Thyroid gland (tissue), 4 donors: ENCODE data around the gene ZNF860. TPM values are rescaled to one million over a fixed set of nuclear protein-coding genes. Genes with fewer than 3 reads are reported as not detected.
"Not testable (repeated sequence)": the region's sequence is repeated elsewhere in the genome, so short reads cannot be mapped to it uniquely, and the experiment has no call there.

Source experiments
- DNase-seq, 2 donors: peaks; one replicate each; pipeline ENCODE4 v3.0.0-alpha.2; 2019
- H3K27ac ChIP-seq, 3 donors: fragments of 200-600 bp; sonication (generic); 1 replicate in 2 of 3; 2 replicates in 1 of 3; pipeline ENCODE4 v1.5.1; 2016 to 2019; ENCODE audit warnings: mild to moderate bottlenecking in 1 of 3, moderate library complexity in 1 of 3
- H3K27me3 ChIP-seq: fragments of 200-600 bp; sonication (generic); one replicate; pipeline ENCODE4 v1.5.1; 2019
- H3K36me3 ChIP-seq, 2 donors: fragments of 200-600 bp; sonication (generic); one replicate each; pipeline ENCODE4 v1.5.1; 2016 to 2019
- H3K4me1 ChIP-seq, 2 donors: fragments of 200-600 bp; sonication (generic); one replicate each; pipeline ENCODE4 v1.5.1; 2017 to 2019
- H3K4me3 ChIP-seq, 3 donors: fragments of 200-600 bp; sonication (generic); replicated peaks in 1 of 3; 1 replicate in 2 of 3; 2 replicates in 1 of 3; pipeline ENCODE4 v1.5.1; 2016; ENCODE audit warnings: mild to moderate bottlenecking in 1 of 3
- H3K9me3 ChIP-seq: fragments of 200-600 bp; sonication (generic); one replicate; pipeline ENCODE4 v1.5.1; 2017
- POLR2A ChIP-seq, 2 donors: fragments of 450-650 bp; IDR thresholded peaks; one replicate each; pipeline ENCODE4 v1.6.1; 2017; ENCODE audit warnings: antibody characterized with exemption in 2 of 2, mild to moderate bottlenecking in 2 of 2, moderate library complexity in 1 of 2
- WGBS, 2 donors: methylation state at CpG; one replicate each; pipeline ENCODE4 v1.1.5; 2017; 5-methylcytosine and 5-hydroxymethylcytosine counted together
- intact Hi-C: fragments of 100-400 bp; cut with DNase I; formaldehyde crosslinking; loops from one replicate; pipeline ENCODE4 v1.15.1; 2023
- total RNA-seq, 4 donors: library from RNA; depleted of rRNA; stranded (reverse); fragments of >200 nt; gene quantifications; one replicate each; pipeline ENCODE4 v1.2.3, GENCODE V29; 2016
- TF ChIP-seq, protein P1 (sequence below), 6 experiments: fragments of 200-600 bp in 3 of 6; fragments of 450-650 bp in 3 of 6; sonication (generic) in 3 of 6; IDR thresholded peaks; one replicate each; pipeline ENCODE4 v1.5.1; 2016 to 2019; ENCODE audit warnings: antibody characterized with exemption in 6 of 6, mild to moderate bottlenecking in 2 of 6, inconsistent platforms in 1 of 6, moderate library complexity in 1 of 6

Gene ZNF860
- total RNA-seq, 4 donors from 2014 or later, result 0.67 to 1.6 (median 1.4) TPM

DNA sequence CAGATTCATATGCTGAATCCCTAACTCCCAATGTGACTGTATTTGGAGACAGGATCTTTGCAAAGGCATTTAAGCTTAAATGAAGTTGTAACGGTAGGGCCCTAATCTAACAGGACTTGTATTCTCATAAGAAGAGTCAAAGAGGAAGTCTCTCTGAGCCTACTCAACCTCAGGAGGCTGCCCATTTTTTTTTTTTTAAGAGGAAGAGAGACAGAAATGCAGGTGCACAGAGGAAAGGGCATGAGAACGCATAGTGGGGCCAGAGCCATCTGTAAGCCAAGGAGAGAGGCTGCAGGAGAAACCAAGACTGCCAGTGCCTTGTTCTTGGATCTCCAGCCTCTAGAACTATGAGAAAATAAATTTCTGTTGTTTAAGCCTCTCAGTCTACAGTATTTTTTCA is 28.4 kb downstream of the ZNF860 start:
- Histone ChIP-seq H3K36me3 (no peaks in the 10 kb centered on the region), H3K27ac (no peak overlapping the region), H3K27me3 (no peaks in the 10 kb centered on the region), H3K9me3 (no peaks in the 10 kb centered on the region), H3K4me1 (no peaks in the 10 kb centered on the region), H3K4me3 (no peak overlapping the region)
- intact Hi-C loops, result no loop called here
- no peak for DNase-seq
- WGBS, 2 donors, result 74 to 77% methylated on average over 2 of the region's 2 CpGs
- TF ChIP-seq POLR2A (IDR thresholded peaks at IDR 0.05), result no peak

DNA sequence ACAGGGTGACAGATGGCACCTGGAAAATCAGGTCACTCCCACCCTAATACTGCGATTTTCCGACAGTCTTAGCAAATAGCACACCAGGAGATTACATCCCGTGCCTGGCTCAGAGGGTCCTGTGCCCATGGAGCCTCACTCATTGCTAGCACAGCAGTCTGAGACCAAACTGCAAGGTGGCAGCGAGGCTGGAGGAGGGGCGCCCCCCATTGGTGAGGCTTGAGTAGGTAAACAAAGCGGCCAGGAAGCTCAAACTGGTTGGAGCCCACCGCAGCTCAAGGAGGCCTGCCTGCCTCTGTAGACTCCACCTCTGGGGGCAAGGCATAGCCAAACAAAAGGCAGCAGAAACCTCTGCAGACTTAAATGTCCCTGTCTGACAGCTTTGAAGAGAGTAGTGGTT is 29.1 kb downstream of the ZNF860 start:
- H3K4me1 ChIP-seq, H3K36me3 ChIP-seq, H3K27me3 ChIP-seq, H3K9me3 ChIP-seq, H3K27ac ChIP-seq, H3K4me3 ChIP-seq, intact Hi-C loops, DNase-seq: not testable (repeated sequence)
- 94 to 95% methylated on average over 7 of the region's 7 CpGs for WGBS, 2 donors

DNA sequence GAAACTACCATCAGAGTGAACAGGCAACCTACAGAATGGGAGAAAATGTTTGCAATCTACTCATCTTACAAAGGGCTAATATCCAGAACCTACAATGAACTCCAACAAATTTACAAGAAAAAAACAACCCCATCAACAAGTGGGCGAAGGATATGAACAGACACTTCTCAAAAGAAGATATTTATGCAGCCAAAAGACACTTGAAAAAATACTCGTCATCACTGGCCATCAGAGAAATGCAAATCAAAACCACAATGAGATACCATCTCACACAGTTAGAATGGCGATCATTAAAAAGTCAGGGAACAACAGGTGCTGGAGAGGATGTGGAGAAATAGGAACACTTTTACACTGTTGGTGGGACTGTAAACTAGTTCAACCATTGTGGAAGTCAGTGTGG is 34.1 kb downstream of the ZNF860 start:
- intact Hi-C loops, H3K9me3 ChIP-seq, H3K27ac ChIP-seq, DNase-seq, H3K27me3 ChIP-seq, H3K36me3 ChIP-seq, H3K4me3 ChIP-seq: not testable (repeated sequence)
- H3K4me1 ChIP-seq, result peaks cover 7 to 16% of the 10 kb centered on the region in 2 donors
- WGBS, 2 donors, result 94 to 97% methylated on average over 3 of the region's 3 CpGs

DNA sequence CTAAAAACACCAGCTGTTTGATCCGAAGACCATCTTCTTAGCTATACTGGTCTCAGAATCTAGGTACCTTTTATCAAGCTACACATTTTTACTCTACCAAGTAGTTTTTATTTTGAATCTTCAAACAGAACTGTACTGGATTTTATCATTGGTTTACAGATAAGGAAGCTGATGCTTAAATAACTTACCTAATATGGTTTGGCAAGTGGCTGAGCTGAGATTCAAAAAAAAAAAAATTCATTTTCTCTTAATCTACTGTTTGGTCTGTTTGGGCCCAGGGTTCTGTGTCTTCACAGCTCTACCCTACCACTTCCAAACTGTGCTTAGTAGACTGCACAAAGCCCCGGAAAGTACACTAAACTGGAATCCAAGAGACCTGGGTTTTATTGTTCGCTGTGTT is 35.7 kb downstream of the ZNF860 start:
- Histone ChIP-seq H3K27ac (no peak overlapping the region), H3K4me3 (no peak overlapping the region), H3K9me3 (no peaks in the 10 kb centered on the region), H3K27me3 (no peaks in the 10 kb centered on the region), H3K36me3 (no peaks in the 10 kb centered on the region), H3K4me1 (peaks cover 7 to 16% of the 10 kb centered on the region in 2 donors)
- DNase-seq, result no peak
- TF ChIP-seq POLR2A (IDR thresholded peaks at IDR 0.05), result no peak
- TF ChIP-seq, protein P1, sequence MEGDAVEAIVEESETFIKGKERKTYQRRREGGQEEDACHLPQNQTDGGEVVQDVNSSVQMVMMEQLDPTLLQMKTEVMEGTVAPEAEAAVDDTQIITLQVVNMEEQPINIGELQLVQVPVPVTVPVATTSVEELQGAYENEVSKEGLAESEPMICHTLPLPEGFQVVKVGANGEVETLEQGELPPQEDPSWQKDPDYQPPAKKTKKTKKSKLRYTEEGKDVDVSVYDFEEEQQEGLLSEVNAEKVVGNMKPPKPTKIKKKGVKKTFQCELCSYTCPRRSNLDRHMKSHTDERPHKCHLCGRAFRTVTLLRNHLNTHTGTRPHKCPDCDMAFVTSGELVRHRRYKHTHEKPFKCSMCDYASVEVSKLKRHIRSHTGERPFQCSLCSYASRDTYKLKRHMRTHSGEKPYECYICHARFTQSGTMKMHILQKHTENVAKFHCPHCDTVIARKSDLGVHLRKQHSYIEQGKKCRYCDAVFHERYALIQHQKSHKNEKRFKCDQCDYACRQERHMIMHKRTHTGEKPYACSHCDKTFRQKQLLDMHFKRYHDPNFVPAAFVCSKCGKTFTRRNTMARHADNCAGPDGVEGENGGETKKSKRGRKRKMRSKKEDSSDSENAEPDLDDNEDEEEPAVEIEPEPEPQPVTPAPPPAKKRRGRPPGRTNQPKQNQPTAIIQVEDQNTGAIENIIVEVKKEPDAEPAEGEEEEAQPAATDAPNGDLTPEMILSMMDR (IDR thresholded peaks at IDR 0.05), result no peak
- intact Hi-C loops, result no loop called here
- 93 to 94% methylated on average over 3 of the region's 3 CpGs for WGBS, 2 donors

DNA sequence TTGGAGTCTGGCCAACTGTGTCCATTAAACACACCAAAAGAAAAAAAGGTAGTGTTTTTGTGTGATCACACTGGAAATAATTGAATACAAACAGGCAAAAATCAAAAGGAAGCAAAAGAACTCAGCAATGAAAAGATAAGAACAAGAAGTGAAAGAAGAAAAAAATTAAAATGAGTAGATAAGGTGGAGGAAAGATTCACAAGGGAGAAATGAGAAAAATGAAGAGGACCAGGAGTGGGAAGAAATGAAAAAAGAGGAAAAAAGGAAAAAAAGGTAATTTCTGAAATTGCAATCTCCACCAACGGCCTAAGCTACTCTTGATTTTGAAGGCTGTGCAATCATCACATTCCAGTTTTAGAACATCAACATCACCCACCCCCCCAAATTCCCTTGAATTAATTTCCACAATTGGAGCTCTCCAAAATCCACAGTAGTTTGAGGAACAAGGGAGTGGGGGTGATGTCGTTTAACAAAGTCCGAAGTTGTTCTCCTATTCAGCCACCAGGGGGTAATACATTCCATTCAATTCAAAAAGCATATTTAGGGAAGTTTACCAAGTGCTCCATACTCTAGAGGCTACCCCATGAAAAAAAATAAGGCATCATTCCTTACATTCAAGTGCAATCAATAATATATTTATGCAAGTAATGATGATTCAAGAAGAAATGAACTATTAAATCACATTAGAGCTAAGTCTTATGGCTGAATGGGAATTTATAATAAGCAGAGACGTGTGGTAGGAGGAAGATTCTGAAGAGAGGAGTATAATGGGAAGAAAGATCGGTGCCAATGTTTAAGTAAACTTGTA is 37.4 kb downstream of the ZNF860 start:
- peak overlapping the region in 2 of 3 donors; percentile 10 to 17 for H3K27ac ChIP-seq
- no peak overlapping the region for H3K4me3 ChIP-seq
- no peaks in the 10 kb centered on the region for H3K36me3 ChIP-seq
- WGBS, 2 donors, result 46 to 47% methylated on average over 5 of the region's 5 CpGs
- no peak for DNase-seq
- H3K4me1 ChIP-seq, result peaks cover 7 to 16% of the 10 kb centered on the region in 2 donors
- H3K9me3 ChIP-seq, result no peaks in the 10 kb centered on the region
- intact Hi-C loops, result no loop called here
- no peaks in the 10 kb centered on the region for H3K27me3 ChIP-seq
- no peak for TF ChIP-seq POLR2A (IDR thresholded peaks at IDR 0.05)
- TF ChIP-seq, protein P1 (IDR thresholded peaks at IDR 0.05), result peak; percentile 46 to 87 (median 70)

DNA sequence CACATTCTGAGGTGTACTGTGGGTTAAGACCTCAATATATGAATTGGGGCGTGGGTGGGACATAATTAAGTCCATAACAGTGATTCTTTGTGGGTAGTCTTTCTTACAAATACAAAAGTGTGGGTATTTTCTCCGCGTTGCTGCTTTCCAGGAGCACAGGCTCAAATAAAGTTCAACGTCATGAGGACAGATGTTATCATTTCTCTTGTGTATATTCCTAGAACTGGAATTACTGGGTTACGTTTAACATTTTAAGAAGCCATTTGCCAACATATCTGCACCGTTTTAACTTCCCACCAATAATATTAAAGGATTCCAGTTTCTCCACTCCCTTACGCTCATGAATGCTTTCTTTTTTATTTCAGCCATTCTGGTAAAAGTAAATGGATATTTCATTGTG is 39.6 kb downstream of the ZNF860 start:
- H3K4me1 ChIP-seq, result peaks cover 7 to 16% of the 10 kb centered on the region in 2 donors
- H3K27ac ChIP-seq, result no peak overlapping the region
- H3K27me3 ChIP-seq, result no peaks in the 10 kb centered on the region
- H3K4me3 ChIP-seq, result no peak overlapping the region
- TF ChIP-seq POLR2A (IDR thresholded peaks at IDR 0.05), result no peak
- TF ChIP-seq, protein P1 (IDR thresholded peaks at IDR 0.05), result no peak
- no peak for DNase-seq
- WGBS, 2 donors, result 89 to 92% methylated on average over 7 of the region's 7 CpGs
- no peaks in the 10 kb centered on the region for H3K36me3 ChIP-seq
- no peaks in the 10 kb centered on the region for H3K9me3 ChIP-seq
- intact Hi-C loops, result loop anchor here (5.0 kb wide), 1 partner anchor 121 kb away; no protein-coding TSS in a partner anchor
